RWPE2 (cell line): ENCODE results near the gene IQGAP2.

Experiments used
- ATAC-seq: fragments of 200-7000 bp; cut with Tn5 transposase; 3 replicates; pipeline ENCODE4 v1.9.1; 2021; ENCODE audit warnings: low read depth
- DNase-seq: peaks from one replicate; pipeline ENCODE4 v3.0.0-alpha.2; 2020; ENCODE audit warnings: low spot score
- H3K27ac ChIP-seq: fragments of 450-650 bp; 2 replicates; pipeline ENCODE4 v1.5.1; 2017; ENCODE audit warnings: mild to moderate bottlenecking; ENCODE audit not compliant: poor library complexity, severe bottlenecking
- H3K27me3 ChIP-seq: fragments of 250-450 bp; sonication (Bioruptor Pico); 2 replicates; pipeline ENCODE4 v1.5.1; 2021; ENCODE audit warnings: mild to moderate bottlenecking, moderate library complexity; ENCODE audit not compliant: insufficient read depth, poor library complexity, severe bottlenecking
- H3K36me3 ChIP-seq: fragments of 250-450 bp; sonication (Bioruptor Pico); 2 replicates; pipeline ENCODE4 v1.5.1; 2020; ENCODE audit warnings: low read depth, mild to moderate bottlenecking, moderate library complexity
- H3K4me1 ChIP-seq: fragments of 250-450 bp; sonication (Bioruptor Pico); 2 replicates; pipeline ENCODE4 v1.5.1; 2021; ENCODE audit warnings: mild to moderate bottlenecking, moderate library complexity; ENCODE audit not compliant: insufficient read depth, poor library complexity, severe bottlenecking
- H3K4me3 ChIP-seq: fragments of 250-450 bp; sonication (Bioruptor Pico); 2 replicates; pipeline ENCODE4 v1.5.1; 2021; ENCODE audit warnings: mild to moderate bottlenecking, moderate library complexity; ENCODE audit not compliant: severe bottlenecking
- H3K9me3 ChIP-seq: fragments of 250-450 bp; sonication (Bioruptor Pico); 2 replicates; pipeline ENCODE4 v1.5.1; 2021; ENCODE audit warnings: mild to moderate bottlenecking, moderate library complexity; ENCODE audit not compliant: severe bottlenecking
- CTCF ChIP-seq: fragments of 450-650 bp; IDR thresholded peaks from one replicate; pipeline ENCODE4 v1.5.1; 2017; ENCODE audit warnings: mild to moderate bottlenecking, moderate library complexity; ENCODE audit not compliant: poor library complexity, severe bottlenecking

Gene IQGAP2

DNA sequence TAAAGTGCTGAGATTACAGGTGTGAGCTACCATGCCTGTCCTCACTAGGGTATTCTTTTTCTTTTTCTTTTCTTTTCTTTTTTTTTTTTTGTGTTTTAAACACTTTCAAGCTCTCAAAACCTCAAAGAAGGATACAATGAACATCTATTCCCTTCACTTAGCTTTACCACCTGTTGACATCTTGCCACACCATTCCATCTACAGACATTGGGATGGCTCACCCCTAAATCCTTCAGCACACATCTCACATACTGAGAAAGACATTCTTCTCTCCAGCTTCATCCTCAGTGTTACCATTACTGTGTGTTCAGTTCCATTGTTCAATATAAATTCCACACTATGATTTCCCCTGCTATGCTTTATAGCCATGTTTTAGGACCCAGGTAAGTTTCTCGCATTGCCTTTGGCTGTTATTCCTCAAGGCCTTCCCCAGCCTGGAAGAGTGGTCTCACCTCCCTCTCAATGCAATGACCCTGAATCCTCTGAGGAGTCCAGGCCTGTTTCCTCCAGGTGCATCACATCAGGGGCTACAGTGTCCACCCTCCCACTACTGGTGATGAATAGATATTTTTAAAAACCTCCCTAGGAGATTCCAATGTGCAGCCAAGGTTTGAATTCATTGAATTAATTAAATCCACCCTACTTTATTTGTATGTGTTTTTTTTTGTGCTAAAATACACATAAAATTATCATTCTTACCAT lies 16.7 kb downstream of the IQGAP2 start:
- Histone ChIP-seq H3K27me3 (no peaks in the 10 kb centered on the region), H3K9me3 (no peaks in the 10 kb centered on the region), H3K36me3 (no peaks in the 10 kb centered on the region), H3K27ac (no peak overlapping the region), H3K4me1 (no peaks in the 10 kb centered on the region), H3K4me3 (no peak overlapping the region)
- TF ChIP-seq CTCF: no peak
- no peak for ATAC-seq
- no peak for DNase-seq

GRCh38 chr5:76422227-76422626 lies 19.1 kb downstream of the IQGAP2 start:
- no peak for ATAC-seq
- Histone ChIP-seq H3K4me3 (no peak overlapping the region), H3K4me1 (no peaks in the 10 kb centered on the region), H3K9me3 (no peaks in the 10 kb centered on the region), H3K36me3 (no peaks in the 10 kb centered on the region), H3K27ac (no peak overlapping the region), H3K27me3 (no peaks in the 10 kb centered on the region)
- DNase-seq: no peak
- TF ChIP-seq CTCF: no peak

GRCh38 chr5:76422742-76423141 lies 19.7 kb downstream of the IQGAP2 start:
- no peak for ATAC-seq
- Histone ChIP-seq H3K27me3 (no peaks in the 10 kb centered on the region), H3K4me1 (no peaks in the 10 kb centered on the region), H3K27ac (no peak overlapping the region), H3K9me3 (no peaks in the 10 kb centered on the region), H3K36me3 (no peaks in the 10 kb centered on the region), H3K4me3 (no peak overlapping the region)
- DNase-seq: no peak
- no peak for TF ChIP-seq CTCF

GRCh38 chr5:76425146-76425545 lies 22.1 kb downstream of the IQGAP2 start:
- no peaks in the 10 kb centered on the region for H3K9me3 ChIP-seq
- no peak overlapping the region for H3K4me3 ChIP-seq
- H3K27ac ChIP-seq: no peak overlapping the region
- no peak for TF ChIP-seq CTCF
- H3K27me3 ChIP-seq: no peaks in the 10 kb centered on the region
- H3K36me3 ChIP-seq: no peaks in the 10 kb centered on the region
- H3K4me1 ChIP-seq: no peaks in the 10 kb centered on the region
- ATAC-seq (no peak), DNase-seq (no peak)
